GM18861 (cell line): ENCODE results near the gene ROS1.

Experiments
- ATAC-seq: cut with Tn5 transposase; IDR thresholded peaks from one replicate; pipeline ENCODE4 v1.9.1; 2021; ENCODE audit not compliant: unreplicated experiment

ROS1 gene

DNA sequence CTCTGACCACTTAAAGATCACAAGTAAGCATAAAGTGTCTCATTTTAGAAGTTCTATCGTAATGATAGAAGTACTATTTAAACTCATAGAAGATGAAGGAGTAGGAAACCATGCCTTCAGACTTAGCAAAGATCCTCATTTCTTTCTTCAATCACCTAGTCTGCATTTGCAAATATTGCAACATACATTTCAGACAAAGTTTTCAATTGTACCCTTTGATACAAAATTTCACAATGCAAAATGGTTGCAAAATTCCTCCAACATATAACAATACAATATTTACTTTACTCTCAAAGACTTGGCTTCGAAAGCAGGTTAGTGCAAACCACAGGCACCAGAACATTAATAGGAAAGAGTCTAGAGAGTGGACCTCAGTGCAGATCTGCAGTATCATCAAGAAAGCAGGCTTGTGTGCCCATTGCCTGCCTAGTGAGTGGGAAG, 16.1 kb upstream of the ROS1 start:
- no peak for ATAC-seq

DNA sequence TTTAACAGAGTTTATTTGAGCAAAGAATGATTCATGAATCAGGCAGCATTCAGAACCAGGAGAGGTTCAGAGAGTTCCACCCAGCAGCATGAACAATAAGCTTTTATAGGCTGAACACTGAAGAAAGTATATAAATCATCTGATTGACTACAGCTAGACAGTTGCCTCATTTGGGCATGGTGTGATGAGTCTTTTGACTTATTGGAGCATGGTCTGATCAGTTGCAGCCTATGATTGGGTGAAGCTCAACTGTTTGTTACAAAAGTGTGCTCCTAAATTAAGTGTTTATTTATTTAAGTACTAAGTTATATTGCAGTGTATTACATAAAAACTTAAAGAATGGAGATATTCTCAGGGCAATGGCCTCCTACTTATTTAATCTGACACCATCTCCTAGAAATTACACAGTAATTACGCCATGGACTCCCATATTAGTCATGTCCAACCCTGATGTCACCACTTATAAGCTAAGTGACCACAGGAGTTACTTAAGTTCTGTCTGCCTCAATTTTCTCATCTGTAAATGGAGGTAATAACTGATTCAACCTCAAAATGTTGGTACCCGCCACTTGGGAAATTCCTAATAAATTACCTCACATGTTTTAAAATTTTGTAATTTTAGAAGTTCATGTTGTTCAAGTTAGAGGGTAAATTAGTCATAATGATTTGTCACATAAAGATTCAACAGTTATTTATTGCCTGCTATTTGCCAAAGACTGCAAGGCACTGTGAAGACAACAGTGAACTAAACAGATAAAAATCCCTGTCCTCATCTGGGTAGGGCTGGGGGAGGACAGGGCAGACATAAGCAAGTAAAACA, 15.2 kb upstream of the ROS1 start:
- no peak for ATAC-seq

- ATAC-seq = no peak
Observed at GRCh38 chr6:117432273-117432672, 6.5 kb upstream of the ROS1 start.

GRCh38 chr6:117423754-117424153, 2.0 kb downstream of the ROS1 start:
- ATAC-seq = no peak

DNA sequence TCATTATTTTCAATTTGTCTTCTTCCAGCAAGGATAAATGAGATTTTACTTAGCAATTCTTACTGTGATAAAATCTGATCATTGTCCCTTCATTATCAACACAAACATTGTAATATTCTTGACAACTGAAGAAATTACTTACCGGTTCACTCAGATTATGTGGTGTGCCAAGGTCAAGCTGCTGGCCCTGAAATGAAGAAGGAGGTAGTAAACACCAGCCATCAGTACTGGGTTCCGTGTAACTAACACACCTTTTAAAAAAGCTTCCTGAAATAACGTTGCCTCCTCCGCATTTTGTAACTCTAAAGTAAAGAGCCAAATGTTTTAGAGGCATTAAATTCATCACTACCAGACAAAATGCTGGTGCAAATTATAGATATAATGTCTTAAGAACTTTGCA, 7.4 kb downstream of the ROS1 start:
- no peak for ATAC-seq

DNA sequence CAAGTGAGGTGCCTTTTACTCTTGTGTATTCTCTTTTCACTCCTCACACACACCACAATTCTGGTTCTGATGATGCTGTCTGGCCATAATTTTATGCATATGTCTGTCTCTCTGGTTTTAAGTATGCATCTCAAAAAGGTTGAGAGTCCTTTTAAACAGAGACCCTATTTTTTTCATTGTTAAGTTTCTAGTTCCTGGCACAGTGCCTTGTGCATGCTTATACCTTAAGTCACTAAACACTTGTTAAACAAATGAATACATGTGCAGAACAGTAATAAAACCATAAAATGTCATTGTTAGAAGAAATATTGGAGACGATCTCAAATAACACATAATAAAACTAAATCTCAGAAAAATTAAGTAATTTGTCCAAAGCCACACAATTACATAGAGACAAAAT, 7.9 kb downstream of the ROS1 start:
- no peak for ATAC-seq

GRCh38 chr6:117414770-117415169, 11.0 kb downstream of the ROS1 start:
- no peak for ATAC-seq

DNA sequence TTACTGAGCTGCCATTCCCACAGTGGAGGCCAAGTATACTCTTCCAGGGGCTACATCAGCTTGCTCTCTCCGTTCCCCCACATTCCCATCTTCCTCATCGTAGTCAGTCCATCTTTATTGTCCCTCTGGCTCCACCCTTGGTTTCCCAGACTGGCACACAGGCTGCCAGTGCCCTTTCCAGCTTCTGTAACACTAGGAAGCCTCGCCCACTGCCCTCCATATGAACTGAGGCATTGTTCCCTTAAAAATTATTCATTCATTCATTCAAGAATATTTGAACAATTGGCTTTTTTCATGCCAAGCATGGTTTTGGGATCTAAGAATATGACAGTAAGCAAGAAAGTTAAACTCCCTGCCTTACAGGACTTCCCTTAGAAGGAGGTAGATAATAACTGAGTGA, 14.3 kb downstream of the ROS1 start:
- no peak for ATAC-seq

GRCh38 chr6:117409863-117410262, 15.9 kb downstream of the ROS1 start:
- no peak for ATAC-seq

- ATAC-seq = no peak
Observed at GRCh38 chr6:117409420-117409819, 16.3 kb downstream of the ROS1 start.

GRCh38 chr6:117404548-117404947, 21.2 kb downstream of the ROS1 start:
- no peak for ATAC-seq

- no peak for ATAC-seq
Observed at GRCh38 chr6:117401799-117402198, 23.9 kb downstream of the ROS1 start.

GRCh38 chr6:117399924-117400323, 25.8 kb downstream of the ROS1 start:
- no peak for ATAC-seq

DNA sequence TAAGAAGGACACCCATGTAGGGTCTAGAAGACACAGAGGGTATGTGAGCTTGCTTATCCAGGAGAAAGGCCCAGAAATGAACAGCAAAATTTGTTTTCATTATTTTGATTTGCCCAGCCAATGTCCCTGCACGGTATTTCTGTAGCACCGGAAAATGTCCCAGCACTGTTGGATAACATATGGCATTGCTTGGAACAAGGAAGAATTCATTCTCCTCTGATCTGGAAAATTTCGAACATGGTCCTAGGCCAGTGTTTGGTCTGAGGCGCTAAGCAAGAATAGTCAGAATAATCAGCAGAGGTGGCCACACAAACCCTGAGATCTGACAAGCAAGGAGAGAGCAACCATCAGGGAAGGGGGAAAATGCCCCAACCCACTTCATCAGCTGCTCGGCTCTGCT, 26.6 kb downstream of the ROS1 start:
- ATAC-seq = no peak

DNA sequence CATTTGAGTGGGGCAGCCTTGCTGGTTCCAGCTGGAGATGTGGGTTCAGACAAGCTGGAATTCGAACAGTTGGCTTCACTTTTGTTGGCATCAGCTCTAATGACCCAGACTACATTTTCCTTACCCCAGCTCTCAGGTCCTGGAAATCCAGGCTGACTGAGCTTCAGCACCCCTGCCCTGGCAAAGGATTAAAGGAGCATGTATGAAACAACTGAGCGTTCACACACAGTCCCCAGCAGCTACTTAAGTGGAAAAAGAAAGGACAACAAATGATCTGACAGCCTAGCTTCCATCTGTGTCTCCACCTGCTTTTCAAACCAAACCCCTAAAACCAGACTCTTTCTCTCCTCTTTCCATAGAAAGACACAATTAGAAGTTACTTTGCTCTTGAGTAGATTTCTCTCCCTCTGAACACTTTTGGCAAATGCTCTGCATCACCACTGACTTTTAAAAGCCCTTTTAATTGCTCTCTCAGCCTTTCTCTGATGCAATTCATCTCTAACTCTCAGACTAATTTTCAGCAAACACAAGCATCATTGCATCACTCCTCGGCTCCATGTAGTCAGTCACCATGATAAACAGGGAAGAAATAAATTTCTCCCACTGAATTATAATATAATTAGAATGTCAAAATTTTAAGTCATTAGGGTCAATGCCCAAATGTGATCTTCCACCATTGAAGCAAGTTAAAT, 28.1 kb downstream of the ROS1 start:
- no peak for ATAC-seq

DNA sequence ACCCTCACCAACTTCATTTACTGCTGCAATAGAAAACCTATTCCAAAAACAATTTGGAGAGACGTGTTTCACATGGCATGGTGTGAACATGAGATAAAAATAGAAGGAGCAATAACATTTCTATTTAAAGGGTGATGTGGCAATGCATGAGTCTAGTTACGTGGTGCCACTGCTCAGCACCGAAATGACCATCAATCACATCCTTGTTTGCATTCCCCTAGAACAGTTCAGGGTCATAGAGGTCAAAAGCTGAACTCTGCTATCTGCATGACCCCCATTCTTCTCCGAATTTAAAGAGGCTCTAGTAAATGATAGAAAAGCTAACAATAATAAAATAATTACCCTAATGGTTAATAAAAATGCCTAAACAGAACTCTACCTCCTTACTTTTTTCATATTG, 29.5 kb downstream of the ROS1 start:
- ATAC-seq = no peak

- no peak for ATAC-seq
Observed at GRCh38 chr6:117395164-117395563, 30.6 kb downstream of the ROS1 start.

GRCh38 chr6:117393045-117393444, 32.7 kb downstream of the ROS1 start:
- no peak for ATAC-seq

DNA sequence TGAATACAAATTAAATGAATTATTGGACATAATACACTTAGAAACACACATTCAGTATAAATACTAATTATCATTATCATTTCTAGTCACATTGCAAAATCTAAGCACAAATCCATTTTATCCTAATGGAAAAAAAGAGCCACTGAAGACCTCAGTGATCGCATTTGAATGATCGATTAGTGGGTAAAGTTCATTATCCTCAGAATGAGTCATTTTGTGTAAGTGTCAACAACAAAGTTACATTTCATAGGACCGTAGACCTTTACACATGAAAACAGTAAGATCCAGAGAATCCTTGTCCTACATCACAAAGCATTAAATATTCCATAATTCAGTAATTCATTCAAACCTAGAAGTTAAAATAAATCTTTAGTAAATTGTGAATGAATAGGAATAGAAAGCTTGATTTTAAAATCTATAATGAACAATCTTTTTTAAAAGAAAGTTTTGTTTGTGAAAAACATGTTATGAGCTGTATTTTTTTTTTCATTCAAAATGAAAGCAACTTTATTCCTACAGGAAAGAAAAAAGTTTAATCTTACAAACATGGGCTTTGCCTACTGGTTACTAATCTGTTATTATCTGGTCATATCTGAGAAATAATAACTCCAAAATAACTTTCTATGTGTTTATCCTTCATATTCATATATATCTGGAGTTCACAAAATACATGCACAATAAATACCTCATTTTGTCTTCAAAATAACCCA, 33.7 kb downstream of the ROS1 start:
- ATAC-seq = no peak

DNA sequence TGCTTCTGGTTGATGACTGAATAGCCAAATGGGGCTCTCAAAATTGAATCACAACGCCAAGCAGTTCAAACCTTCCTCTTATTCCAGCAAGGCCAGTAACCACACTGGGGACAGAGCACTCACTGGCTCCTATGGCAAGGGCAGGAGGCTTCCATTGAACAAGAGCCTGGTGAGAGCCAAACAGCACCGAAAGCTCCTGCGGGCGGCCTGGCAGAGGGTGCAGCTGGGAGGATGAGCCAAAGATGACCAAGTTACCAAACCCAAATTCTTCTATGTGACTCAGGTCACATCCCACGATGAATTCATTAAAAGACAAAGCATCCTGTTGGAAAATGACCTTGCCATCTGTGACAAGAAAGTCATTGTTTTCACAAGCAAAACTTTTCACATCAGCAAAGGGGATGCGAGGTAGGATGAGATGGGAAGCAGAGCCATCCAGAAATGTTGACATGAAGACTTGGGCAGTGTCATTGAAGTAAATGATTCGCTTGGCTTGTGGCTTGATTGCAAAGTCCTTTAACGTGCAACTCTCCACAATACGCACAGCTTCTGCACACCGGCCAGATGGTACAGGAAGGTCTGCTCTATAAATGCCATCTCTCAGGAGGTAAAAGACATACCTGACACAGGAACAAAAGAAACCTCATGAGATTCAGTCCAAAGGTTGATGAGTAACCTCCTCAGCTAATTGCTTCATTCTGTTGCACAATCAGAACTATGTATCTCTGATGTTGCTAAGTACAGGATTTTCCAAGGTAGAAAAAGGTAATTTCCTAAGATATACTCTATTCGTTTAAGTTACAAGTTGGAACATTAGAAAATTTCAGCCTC, 36.3 kb downstream of the ROS1 start:
- ATAC-seq = no peak

- no peak for ATAC-seq
Observed at GRCh38 chr6:117387454-117387974, 38.2 kb downstream of the ROS1 start.
